ENCODE results near the gene GRAMD1A.
"Not testable (repeated sequence)": the region's sequence is repeated elsewhere in the genome, so short reads cannot be mapped to it uniquely, and the experiment has no call there.

The GRAMD1A gene

GRCh38 chr19:35022460-35022859 lies 22.3 kb downstream of the GRAMD1A start:
- H3K4me3 ChIP-seq (ENCODE audit: low read depth, low read length) = no peak overlapping the region
- no peak overlapping the region for H3K9ac ChIP-seq (ENCODE audit: low read depth, low read length)
- H3K4me1 ChIP-seq (ENCODE audit: control insufficient read depth, insufficient read depth, low read length) = no peaks in the 10 kb centered on the region
- H3K27me3 ChIP-seq (ENCODE audit: control insufficient read depth, insufficient read depth, low read length) = no peaks in the 10 kb centered on the region
- no peak overlapping the region for H3K27ac ChIP-seq (ENCODE audit: low read depth, low read length)
- peaks cover 99% of the 10 kb centered on the region for H3K36me3 ChIP-seq (ENCODE audit: control insufficient read depth, insufficient read depth, low read length)
- H3K9me3 ChIP-seq (ENCODE audit: control insufficient read depth, insufficient read depth, low read length) = no peaks in the 10 kb centered on the region

GRCh38 chr19:35023428-35023827 lies 23.3 kb downstream of the GRAMD1A start:
- no peak overlapping the region for H3K9ac ChIP-seq (ENCODE audit: low read depth, low read length)
- H3K4me1 ChIP-seq (ENCODE audit: control insufficient read depth, insufficient read depth, low read length) = no peaks in the 10 kb centered on the region
- H3K27me3 ChIP-seq (ENCODE audit: control insufficient read depth, insufficient read depth, low read length) = no peaks in the 10 kb centered on the region
- no peak overlapping the region for H3K27ac ChIP-seq (ENCODE audit: low read depth, low read length)
- H3K9me3 ChIP-seq (ENCODE audit: control insufficient read depth, insufficient read depth, low read length) = no peaks in the 10 kb centered on the region
- no peak overlapping the region for H3K4me3 ChIP-seq (ENCODE audit: low read depth, low read length)
- H3K36me3 ChIP-seq (ENCODE audit: control insufficient read depth, insufficient read depth, low read length) = peaks cover 98% of the 10 kb centered on the region

GRCh38 chr19:35024095-35024494 lies 24.0 kb downstream of the GRAMD1A start:
- Histone ChIP-seq H3K27ac (ENCODE audit: low read depth, low read length) (no peak overlapping the region), H3K9me3 (ENCODE audit: control insufficient read depth, insufficient read depth, low read length) (no peaks in the 10 kb centered on the region), H3K36me3 (ENCODE audit: control insufficient read depth, insufficient read depth, low read length) (peaks cover 91% of the 10 kb centered on the region), H3K9ac (ENCODE audit: low read depth, low read length) (no peak overlapping the region), H3K4me1 (ENCODE audit: control insufficient read depth, insufficient read depth, low read length) (no peaks in the 10 kb centered on the region), H3K27me3 (ENCODE audit: control insufficient read depth, insufficient read depth, low read length) (no peaks in the 10 kb centered on the region), H3K4me3 (ENCODE audit: low read depth, low read length) (no peak overlapping the region)

GRCh38 chr19:35025969-35026368 lies 25.8 kb downstream of the GRAMD1A start:
- Histone ChIP-seq H3K27ac (ENCODE audit: low read depth, low read length) (no peak overlapping the region), H3K27me3 (ENCODE audit: control insufficient read depth, insufficient read depth, low read length) (peaks cover 8% of the 10 kb centered on the region; the same call in 1 of the 2 replicates), H3K4me3 (ENCODE audit: low read depth, low read length) (no peak overlapping the region), H3K9me3 (ENCODE audit: control insufficient read depth, insufficient read depth, low read length) (no peaks in the 10 kb centered on the region), H3K4me1 (ENCODE audit: control insufficient read depth, insufficient read depth, low read length) (no peaks in the 10 kb centered on the region; the same call in 1 of the 2 replicates), H3K9ac (ENCODE audit: low read depth, low read length) (no peak overlapping the region), H3K36me3 (ENCODE audit: control insufficient read depth, insufficient read depth, low read length) (peaks cover 73% of the 10 kb centered on the region)

GRCh38 chr19:35026418-35026817 lies 26.3 kb downstream of the GRAMD1A start:
- no peak overlapping the region for H3K27ac ChIP-seq (ENCODE audit: low read depth, low read length)
- H3K4me1 ChIP-seq (ENCODE audit: control insufficient read depth, insufficient read depth, low read length) = no peaks in the 10 kb centered on the region; the same call in none of the 2 replicates
- H3K36me3 ChIP-seq (ENCODE audit: control insufficient read depth, insufficient read depth, low read length) = peaks cover 68% of the 10 kb centered on the region
- no peak overlapping the region for H3K9ac ChIP-seq (ENCODE audit: low read depth, low read length)
- no peak overlapping the region for H3K4me3 ChIP-seq (ENCODE audit: low read depth, low read length)
- peaks cover 12% of the 10 kb centered on the region for H3K27me3 ChIP-seq (ENCODE audit: control insufficient read depth, insufficient read depth, low read length)
- H3K9me3 ChIP-seq (ENCODE audit: control insufficient read depth, insufficient read depth, low read length) = no peaks in the 10 kb centered on the region

- Histone ChIP-seq H3K9ac (ENCODE audit: low read depth, low read length) (no peak overlapping the region), H3K4me1 (ENCODE audit: control insufficient read depth, insufficient read depth, low read length) (peaks cover 2% of the 10 kb centered on the region), H3K27me3 (ENCODE audit: control insufficient read depth, insufficient read depth, low read length) (peaks cover 18% of the 10 kb centered on the region), H3K36me3 (ENCODE audit: control insufficient read depth, insufficient read depth, low read length) (peaks cover 62% of the 10 kb centered on the region), H3K9me3 (ENCODE audit: control insufficient read depth, insufficient read depth, low read length) (no peaks in the 10 kb centered on the region), H3K27ac (ENCODE audit: low read depth, low read length) (no peak overlapping the region), H3K4me3 (ENCODE audit: low read depth, low read length) (no peak overlapping the region)
Observed at GRCh38 chr19:35027009-35027408, 26.9 kb downstream of the GRAMD1A start.

- Histone ChIP-seq H3K27me3 (ENCODE audit: control insufficient read depth, insufficient read depth, low read length) (peaks cover 28% of the 10 kb centered on the region), H3K4me1 (ENCODE audit: control insufficient read depth, insufficient read depth, low read length) (peaks cover 2% of the 10 kb centered on the region), H3K4me3 (ENCODE audit: low read depth, low read length) (no peak overlapping the region), H3K9me3 (ENCODE audit: control insufficient read depth, insufficient read depth, low read length) (no peaks in the 10 kb centered on the region), H3K9ac (ENCODE audit: low read depth, low read length) (no peak overlapping the region), H3K27ac (ENCODE audit: low read depth, low read length) (no peak overlapping the region), H3K36me3 (ENCODE audit: control insufficient read depth, insufficient read depth, low read length) (peaks cover 54% of the 10 kb centered on the region)
Observed at GRCh38 chr19:35027851-35028599, 27.9 kb downstream of the GRAMD1A start.

GRCh38 chr19:35028600-35028885 lies 28.4 kb downstream of the GRAMD1A start:
- H3K4me1 ChIP-seq (ENCODE audit: control insufficient read depth, insufficient read depth, low read length); H3K9ac ChIP-seq (ENCODE audit: low read depth, low read length); H3K9me3 ChIP-seq (ENCODE audit: control insufficient read depth, insufficient read depth, low read length); H3K27ac ChIP-seq (ENCODE audit: low read depth, low read length); H3K4me3 ChIP-seq (ENCODE audit: low read depth, low read length): not testable (repeated sequence)
- peaks cover 48% of the 10 kb centered on the region for H3K36me3 ChIP-seq (ENCODE audit: control insufficient read depth, insufficient read depth, low read length)
- peaks cover 32% of the 10 kb centered on the region for H3K27me3 ChIP-seq (ENCODE audit: control insufficient read depth, insufficient read depth, low read length)

- H3K27ac ChIP-seq (ENCODE audit: low read depth, low read length); H3K9me3 ChIP-seq (ENCODE audit: control insufficient read depth, insufficient read depth, low read length); H3K4me1 ChIP-seq (ENCODE audit: control insufficient read depth, insufficient read depth, low read length); H3K4me3 ChIP-seq (ENCODE audit: low read depth, low read length); H3K9ac ChIP-seq (ENCODE audit: low read depth, low read length): not testable (repeated sequence)
- peaks cover 41% of the 10 kb centered on the region for H3K36me3 ChIP-seq (ENCODE audit: control insufficient read depth, insufficient read depth, low read length)
- H3K27me3 ChIP-seq (ENCODE audit: control insufficient read depth, insufficient read depth, low read length) = peaks cover 32% of the 10 kb centered on the region
Observed at GRCh38 chr19:35029275-35029736, 29.2 kb downstream of the GRAMD1A start.

GRCh38 chr19:35029737-35030256 lies 29.7 kb downstream of the GRAMD1A start:
- Histone ChIP-seq H3K9me3 (ENCODE audit: control insufficient read depth, insufficient read depth, low read length) (no peaks in the 10 kb centered on the region), H3K36me3 (ENCODE audit: control insufficient read depth, insufficient read depth, low read length) (peaks cover 40% of the 10 kb centered on the region), H3K27ac (ENCODE audit: low read depth, low read length) (no peak overlapping the region), H3K4me3 (ENCODE audit: low read depth, low read length) (peak overlapping the region; percentile 60), H3K9ac (ENCODE audit: low read depth, low read length) (no peak overlapping the region; the same call in 1 of the 2 replicates), H3K4me1 (ENCODE audit: control insufficient read depth, insufficient read depth, low read length) (peaks cover 2% of the 10 kb centered on the region), H3K27me3 (ENCODE audit: control insufficient read depth, insufficient read depth, low read length) (peaks cover 32% of the 10 kb centered on the region)

GRCh38 chr19:35030257-35031071 lies 30.3 kb downstream of the GRAMD1A start, which contains the start of gene SCN1B:
TSS of gene SCN1B (plus strand) at chr19:35030470. CDS start at chr19:35030821, 351 bp downstream.
- H3K27me3 ChIP-seq (ENCODE audit: control insufficient read depth, insufficient read depth, low read length) = peaks cover 32% of the 10 kb centered on the region
- H3K4me3 ChIP-seq (ENCODE audit: low read depth, low read length) = peak within 1 kb of the TSS; percentile 60
- peaks cover 33% of the 10 kb centered on the region for H3K36me3 ChIP-seq (ENCODE audit: control insufficient read depth, insufficient read depth, low read length)
- no peak within 1 kb of the TSS; the same call in 1 of the 2 replicates for H3K9ac ChIP-seq (ENCODE audit: low read depth, low read length)
- no peak within 1 kb of the TSS for H3K27ac ChIP-seq (ENCODE audit: low read depth, low read length)
- no peaks in the 10 kb centered on the region for H3K9me3 ChIP-seq (ENCODE audit: control insufficient read depth, insufficient read depth, low read length)
- peaks cover 2% of the 10 kb centered on the region for H3K4me1 ChIP-seq (ENCODE audit: control insufficient read depth, insufficient read depth, low read length)

All from HUES48 (cell line).